ENCODE results near the gene TCEAL3.
"Not testable (repeated sequence)": the region's sequence is repeated elsewhere in the genome, so short reads cannot be mapped to it uniquely, and the experiment has no call there.

TCEAL3 gene

DNA sequence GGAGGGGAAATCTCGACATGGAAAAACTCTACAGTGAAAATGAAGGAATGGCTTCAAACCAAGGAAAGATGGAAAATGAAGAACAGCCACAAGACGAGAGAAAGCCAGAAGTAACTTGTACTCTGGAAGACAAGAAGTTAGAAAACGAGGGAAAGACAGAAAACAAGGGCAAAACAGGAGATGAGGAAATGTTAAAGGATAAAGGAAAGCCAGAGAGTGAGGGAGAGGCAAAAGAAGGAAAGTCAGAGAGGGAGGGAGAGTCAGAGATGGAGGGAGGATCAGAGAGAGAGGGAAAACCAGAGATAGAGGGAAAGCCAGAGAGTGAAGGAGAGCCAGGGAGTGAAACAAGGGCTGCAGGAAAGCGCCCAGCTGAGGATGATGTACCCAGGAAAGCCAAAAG, 21.1 kb upstream of the TCEAL3 start:
- no peak overlapping the region for H3K9ac ChIP-seq (ENCODE audit: low read length)
- H3K4me1 ChIP-seq (ENCODE audit: control insufficient read depth, low read depth, low read length) = peaks cover 8% of the 10 kb centered on the region
- no peak overlapping the region for H3K27ac ChIP-seq (ENCODE audit: low read length)
- no peaks in the 10 kb centered on the region for H3K27me3 ChIP-seq (ENCODE audit: control insufficient read depth, insufficient read depth, low read length)
- H3K4me3 ChIP-seq (ENCODE audit: low read length) = peak overlapping the region; percentile 93
- H3K9me3 ChIP-seq (ENCODE audit: control insufficient read depth, low read depth, low read length) = no peaks in the 10 kb centered on the region
- H3K36me3 ChIP-seq (ENCODE audit: control insufficient read depth, low read depth, low read length) = peaks cover 13% of the 10 kb centered on the region

DNA sequence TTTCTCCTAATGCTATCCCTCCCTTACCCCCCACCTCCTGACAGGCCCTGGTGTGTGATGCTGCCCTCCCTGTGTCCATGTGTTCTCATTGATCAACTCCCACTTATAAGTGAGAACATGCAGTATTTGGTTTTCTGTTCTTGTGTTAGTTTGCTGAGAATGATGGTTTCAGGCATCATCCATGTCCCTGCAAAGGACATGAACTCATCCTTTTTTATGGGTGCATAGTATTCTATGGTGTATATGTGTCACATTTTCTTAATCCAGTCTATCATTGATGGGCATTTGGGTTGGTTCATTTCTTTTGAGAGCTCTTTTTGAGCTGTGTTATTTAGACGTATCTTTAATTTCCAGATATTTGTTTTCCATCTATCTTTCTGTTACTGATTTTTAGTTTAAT, 15.5 kb upstream of the TCEAL3 start:
- not testable (repeated sequence) for H3K9ac ChIP-seq (ENCODE audit: low read length); H3K4me3 ChIP-seq (ENCODE audit: low read length); H3K27me3 ChIP-seq (ENCODE audit: control insufficient read depth, insufficient read depth, low read length); H3K9me3 ChIP-seq (ENCODE audit: control insufficient read depth, low read depth, low read length); H3K27ac ChIP-seq (ENCODE audit: low read length); H3K4me1 ChIP-seq (ENCODE audit: control insufficient read depth, low read depth, low read length); H3K36me3 ChIP-seq (ENCODE audit: control insufficient read depth, low read depth, low read length)

DNA sequence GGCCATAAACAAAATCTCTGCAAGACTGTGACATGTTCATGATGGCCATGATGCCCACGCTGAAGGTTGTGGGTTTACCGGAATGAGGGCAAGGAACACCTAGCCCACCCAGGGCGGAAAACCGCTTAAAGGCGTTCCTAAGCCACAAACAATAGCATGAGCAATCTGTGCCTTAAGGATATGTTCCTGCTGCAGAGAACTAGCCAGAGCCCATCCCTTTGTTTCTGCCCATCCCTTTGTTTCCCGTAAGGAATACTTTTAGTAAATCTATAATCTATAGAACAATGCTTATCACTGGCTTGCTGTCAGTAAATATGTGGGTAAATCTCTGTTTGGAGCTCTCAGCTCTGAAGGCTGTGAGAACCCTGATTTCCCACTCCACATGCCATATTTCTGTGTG, 12.6 kb upstream of the TCEAL3 start:
- not testable (repeated sequence) for H3K4me1 ChIP-seq (ENCODE audit: control insufficient read depth, low read depth, low read length); H3K9ac ChIP-seq (ENCODE audit: low read length); H3K27me3 ChIP-seq (ENCODE audit: control insufficient read depth, insufficient read depth, low read length); H3K4me3 ChIP-seq (ENCODE audit: low read length); H3K27ac ChIP-seq (ENCODE audit: low read length); H3K9me3 ChIP-seq (ENCODE audit: control insufficient read depth, low read depth, low read length); H3K36me3 ChIP-seq (ENCODE audit: control insufficient read depth, low read depth, low read length)

DNA sequence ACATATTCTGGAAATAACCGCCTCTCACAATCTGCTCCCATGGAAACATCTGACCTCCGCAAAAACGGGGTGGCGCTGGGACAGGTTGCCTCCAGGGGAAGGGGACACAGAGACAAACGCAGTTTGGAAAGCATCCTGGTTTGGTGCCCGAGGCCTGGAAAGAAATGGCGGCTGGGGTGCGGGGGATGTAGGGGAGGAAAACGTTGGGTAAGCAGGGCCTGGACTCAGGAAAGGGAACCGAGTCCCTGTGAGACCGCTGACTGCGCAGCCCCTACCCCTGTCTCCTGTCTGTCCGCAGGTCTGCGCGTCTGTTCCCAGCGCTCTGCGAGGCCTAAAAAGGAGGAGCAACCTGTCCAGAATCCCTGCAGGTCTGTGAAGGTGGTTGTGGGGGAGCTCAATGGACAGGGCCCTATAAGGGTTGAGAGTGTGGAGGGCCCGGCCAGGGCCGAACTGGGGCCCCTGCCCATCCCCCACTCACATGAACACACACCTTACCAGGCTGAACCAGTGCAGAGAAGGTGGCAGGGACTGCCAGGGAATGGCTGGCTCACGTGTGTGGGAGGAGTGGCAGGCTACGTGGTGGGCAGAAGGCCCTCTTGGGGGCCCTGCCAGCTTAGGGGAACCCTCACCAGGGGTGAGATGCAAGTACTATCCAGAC, 672 bp downstream of the TCEAL3 start:
- no peak overlapping the region for H3K27ac ChIP-seq (ENCODE audit: low read length)
- peak overlapping the region; percentile 72 for H3K9ac ChIP-seq (ENCODE audit: low read length)
- no peaks in the 10 kb centered on the region for H3K36me3 ChIP-seq (ENCODE audit: control insufficient read depth, low read depth, low read length)
- H3K27me3 ChIP-seq (ENCODE audit: control insufficient read depth, insufficient read depth, low read length) = peaks cover 9% of the 10 kb centered on the region
- H3K9me3 ChIP-seq (ENCODE audit: control insufficient read depth, low read depth, low read length) = no peaks in the 10 kb centered on the region
- peaks cover 4% of the 10 kb centered on the region for H3K4me1 ChIP-seq (ENCODE audit: control insufficient read depth, low read depth, low read length)
- H3K4me3 ChIP-seq (ENCODE audit: low read length) = peak overlapping the region; percentile 78

DNA sequence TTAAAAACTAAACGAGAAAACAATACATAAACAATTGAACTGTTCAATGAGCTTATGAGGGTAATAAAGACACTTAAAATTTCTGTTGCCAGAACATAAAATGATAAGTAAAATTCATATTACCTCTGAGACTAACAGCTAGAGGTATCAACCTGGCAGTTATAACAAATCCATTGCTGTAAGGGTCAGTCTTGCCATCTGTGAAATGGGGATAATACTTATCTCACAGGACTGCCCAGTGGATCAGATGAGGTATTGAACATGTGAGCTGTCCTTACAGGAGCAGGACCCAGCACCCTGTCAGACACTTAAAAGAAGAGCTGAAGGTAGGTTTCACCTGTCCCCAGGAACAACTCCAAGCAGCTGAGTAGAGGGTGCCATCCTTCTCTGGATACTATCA, 2.5 kb downstream of the TCEAL3 start:
- Histone ChIP-seq H3K9me3 (ENCODE audit: control insufficient read depth, low read depth, low read length) (no peaks in the 10 kb centered on the region), H3K9ac (ENCODE audit: low read length) (no peak overlapping the region), H3K4me3 (ENCODE audit: low read length) (no peak overlapping the region), H3K36me3 (ENCODE audit: control insufficient read depth, low read depth, low read length) (no peaks in the 10 kb centered on the region), H3K27ac (ENCODE audit: low read length) (no peak overlapping the region), H3K4me1 (ENCODE audit: control insufficient read depth, low read depth, low read length) (peaks cover 4% of the 10 kb centered on the region), H3K27me3 (ENCODE audit: control insufficient read depth, insufficient read depth, low read length) (peaks cover 9% of the 10 kb centered on the region)

DNA sequence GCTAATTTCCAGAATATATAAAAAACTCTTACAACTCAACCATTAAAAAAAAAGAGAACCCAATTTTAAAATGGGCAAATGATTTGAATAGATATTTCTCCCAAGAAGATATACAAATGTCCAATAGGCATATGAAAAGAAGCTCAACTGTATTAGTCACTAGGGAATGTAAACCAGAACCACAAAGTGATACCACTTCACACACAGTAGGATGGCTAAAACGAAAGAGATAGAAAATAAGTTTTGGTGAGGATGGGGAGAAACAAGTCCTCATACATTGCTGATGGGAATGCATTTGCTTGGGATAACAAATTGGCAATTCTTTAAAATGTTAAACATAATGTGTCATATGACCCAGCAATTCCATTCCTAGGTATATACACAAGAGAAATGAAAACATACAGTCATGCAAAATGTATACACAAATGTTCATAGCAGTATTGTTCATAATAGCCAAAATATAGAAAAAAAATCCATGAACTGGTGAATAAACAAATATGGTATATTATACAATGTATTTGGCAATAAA, 5.7 kb downstream of the TCEAL3 start:
- H3K4me3 ChIP-seq (ENCODE audit: low read length) = no peak overlapping the region

DNA sequence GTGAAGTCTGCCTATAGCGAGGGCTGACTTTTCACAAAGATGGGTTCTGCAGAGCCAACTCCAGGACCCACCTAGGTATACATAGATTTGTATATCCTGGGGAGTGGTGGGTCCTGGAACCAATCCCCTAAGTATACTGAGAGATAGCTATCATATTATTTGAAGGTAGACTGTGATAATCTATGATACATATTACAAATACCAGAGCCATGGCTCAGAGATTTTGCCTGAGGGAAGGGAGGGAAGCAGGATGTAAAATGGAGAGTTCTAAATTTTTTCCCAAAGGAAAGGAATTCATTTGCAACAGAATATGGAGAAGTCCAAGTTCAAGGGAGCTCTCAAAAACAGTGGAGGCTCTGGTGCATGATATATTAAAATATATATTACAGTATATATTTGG, 7.2 kb downstream of the TCEAL3 start:
- Histone ChIP-seq H3K36me3 (ENCODE audit: control insufficient read depth, low read depth, low read length) (no peaks in the 10 kb centered on the region), H3K9ac (ENCODE audit: low read length) (no peak overlapping the region), H3K4me1 (ENCODE audit: control insufficient read depth, low read depth, low read length) (peaks cover 14% of the 10 kb centered on the region), H3K9me3 (ENCODE audit: control insufficient read depth, low read depth, low read length) (no peaks in the 10 kb centered on the region), H3K27ac (ENCODE audit: low read length) (no peak overlapping the region), H3K27me3 (ENCODE audit: control insufficient read depth, insufficient read depth, low read length) (no peaks in the 10 kb centered on the region), H3K4me3 (ENCODE audit: low read length) (no peak overlapping the region)

More for the DNA sequence above, 5.7 kb downstream of the TCEAL3 start:
- H3K36me3 ChIP-seq (ENCODE audit: control insufficient read depth, low read depth, low read length) = no peaks in the 10 kb centered on the region
- H3K27ac ChIP-seq (ENCODE audit: low read length) = no peak overlapping the region
- H3K27me3 ChIP-seq (ENCODE audit: control insufficient read depth, insufficient read depth, low read length) = no peaks in the 10 kb centered on the region
- no peak overlapping the region for H3K9ac ChIP-seq (ENCODE audit: low read length)
- peaks cover 18% of the 10 kb centered on the region for H3K4me1 ChIP-seq (ENCODE audit: control insufficient read depth, low read depth, low read length)
- no peaks in the 10 kb centered on the region for H3K9me3 ChIP-seq (ENCODE audit: control insufficient read depth, low read depth, low read length)

DNA sequence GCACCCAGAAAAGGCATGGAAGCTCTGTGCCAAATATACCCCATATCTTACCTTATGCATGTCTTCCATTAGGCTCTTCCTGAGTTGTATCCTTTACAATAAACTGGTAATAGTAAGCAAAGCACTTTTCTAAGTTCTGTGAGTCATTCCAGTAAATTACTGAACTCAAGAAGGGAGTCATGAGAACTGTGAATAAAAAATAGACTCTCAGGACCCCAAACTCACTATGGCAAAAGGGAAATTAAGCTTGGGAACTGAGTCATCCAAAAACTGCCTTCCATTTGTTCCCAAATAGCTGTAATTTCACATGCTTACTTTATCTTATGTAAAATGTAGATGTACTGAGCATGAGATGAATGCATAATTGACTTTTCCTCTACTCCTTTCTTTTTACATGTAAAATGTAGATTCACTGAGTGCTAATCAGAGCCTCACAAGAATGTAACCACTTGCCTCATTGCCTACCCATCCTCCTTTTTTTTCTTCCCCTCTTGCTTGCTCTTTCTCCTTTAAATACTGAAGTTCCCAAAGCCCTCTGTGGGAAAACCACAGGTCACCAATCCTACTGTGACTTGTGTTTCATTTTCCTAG, 8.1 kb downstream of the TCEAL3 start:
- H3K4me1 ChIP-seq (ENCODE audit: control insufficient read depth, low read depth, low read length) = peaks cover 14% of the 10 kb centered on the region
- H3K27me3 ChIP-seq (ENCODE audit: control insufficient read depth, insufficient read depth, low read length) = no peaks in the 10 kb centered on the region
- H3K4me3 ChIP-seq (ENCODE audit: low read length) = no peak overlapping the region
- no peak overlapping the region for H3K9ac ChIP-seq (ENCODE audit: low read length)
- no peak overlapping the region for H3K27ac ChIP-seq (ENCODE audit: low read length)
- no peaks in the 10 kb centered on the region for H3K9me3 ChIP-seq (ENCODE audit: control insufficient read depth, low read depth, low read length)
- H3K36me3 ChIP-seq (ENCODE audit: control insufficient read depth, low read depth, low read length) = no peaks in the 10 kb centered on the region

DNA sequence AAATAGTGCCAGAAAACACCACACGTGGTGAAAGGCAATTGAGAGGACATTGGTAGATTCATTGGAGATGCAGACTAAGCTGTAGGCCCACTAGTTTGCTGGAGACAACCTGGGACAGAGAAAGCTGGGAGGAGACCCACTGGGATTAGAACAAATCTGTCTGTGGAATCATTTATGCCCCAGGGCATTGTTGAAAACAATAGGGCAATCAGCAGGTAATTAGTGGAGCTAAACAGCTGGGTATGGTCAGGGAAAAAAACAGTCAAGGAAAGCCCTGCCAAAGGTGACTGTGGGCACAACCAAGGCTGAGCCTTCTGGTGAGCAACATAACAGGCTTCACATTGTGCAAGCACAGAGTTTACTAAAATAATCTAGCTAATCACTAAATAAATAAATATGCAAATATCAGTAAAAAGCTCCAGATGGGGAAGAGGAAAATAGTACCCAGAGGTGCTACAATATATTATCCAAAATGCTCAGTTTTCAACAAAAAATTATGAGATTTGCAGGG, 9.0 kb downstream of the TCEAL3 start:
- H3K27me3 ChIP-seq (ENCODE audit: control insufficient read depth, insufficient read depth, low read length) = no peaks in the 10 kb centered on the region
- H3K4me1 ChIP-seq (ENCODE audit: control insufficient read depth, low read depth, low read length) = peaks cover 14% of the 10 kb centered on the region
- H3K9me3 ChIP-seq (ENCODE audit: control insufficient read depth, low read depth, low read length) = no peaks in the 10 kb centered on the region
- H3K27ac ChIP-seq (ENCODE audit: low read length) = no peak overlapping the region
- H3K36me3 ChIP-seq (ENCODE audit: control insufficient read depth, low read depth, low read length) = no peaks in the 10 kb centered on the region
- H3K4me3 ChIP-seq (ENCODE audit: low read length) = no peak overlapping the region
- H3K9ac ChIP-seq (ENCODE audit: low read length) = no peak overlapping the region

DNA sequence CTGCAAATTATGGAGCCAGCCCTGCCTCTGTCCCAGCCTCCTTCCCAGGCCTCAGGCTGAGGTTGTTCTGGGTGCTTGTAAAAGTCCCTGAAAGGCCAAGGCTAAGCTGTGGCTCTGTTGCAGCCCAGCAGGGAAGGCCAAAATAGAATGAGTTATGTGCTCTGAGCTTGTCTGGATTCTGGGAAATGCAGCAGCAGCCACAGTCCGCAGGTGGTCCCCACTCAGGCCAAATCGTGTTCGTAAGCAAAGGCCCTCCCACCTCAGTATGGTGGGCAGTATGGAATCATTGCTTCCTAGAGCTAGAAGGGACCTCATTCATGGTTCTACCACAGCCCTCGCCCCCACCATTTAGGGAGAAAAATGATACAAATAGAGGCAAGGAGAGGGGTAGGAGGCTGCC, 16.3 kb downstream of the TCEAL3 start:
- no peaks in the 10 kb centered on the region for H3K9me3 ChIP-seq (ENCODE audit: control insufficient read depth, low read depth, low read length)
- peaks cover 5% of the 10 kb centered on the region for H3K4me1 ChIP-seq (ENCODE audit: control insufficient read depth, low read depth, low read length)
- no peak overlapping the region for H3K4me3 ChIP-seq (ENCODE audit: low read length)
- no peaks in the 10 kb centered on the region for H3K27me3 ChIP-seq (ENCODE audit: control insufficient read depth, insufficient read depth, low read length)
- no peak overlapping the region for H3K27ac ChIP-seq (ENCODE audit: low read length)
- no peak overlapping the region for H3K9ac ChIP-seq (ENCODE audit: low read length)
- no peaks in the 10 kb centered on the region for H3K36me3 ChIP-seq (ENCODE audit: control insufficient read depth, low read depth, low read length)

DNA sequence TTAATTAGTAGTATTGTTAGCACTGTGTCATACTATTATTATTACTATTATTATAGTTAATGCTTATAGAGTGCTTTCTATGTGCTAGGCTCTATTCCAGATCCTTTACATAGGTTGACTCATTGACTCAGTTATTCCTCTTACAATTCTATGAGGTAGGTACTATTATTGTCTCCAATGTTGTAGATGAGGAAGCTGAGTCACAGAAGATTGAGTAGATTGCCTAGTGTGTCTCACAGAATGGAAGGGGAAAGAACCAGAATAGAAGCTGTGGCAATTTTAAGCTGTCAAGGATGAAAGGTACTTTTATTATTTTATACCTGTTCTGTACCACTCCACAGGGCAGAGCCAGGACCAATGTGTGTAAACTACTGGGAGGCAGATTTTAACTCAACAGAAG, 19.1 kb downstream of the TCEAL3 start:
- peaks cover 5% of the 10 kb centered on the region for H3K4me1 ChIP-seq (ENCODE audit: control insufficient read depth, low read depth, low read length)
- no peak overlapping the region for H3K27ac ChIP-seq (ENCODE audit: low read length)
- no peak overlapping the region for H3K9ac ChIP-seq (ENCODE audit: low read length)
- no peaks in the 10 kb centered on the region for H3K27me3 ChIP-seq (ENCODE audit: control insufficient read depth, insufficient read depth, low read length)
- no peak overlapping the region for H3K4me3 ChIP-seq (ENCODE audit: low read length)
- no peaks in the 10 kb centered on the region for H3K9me3 ChIP-seq (ENCODE audit: control insufficient read depth, low read depth, low read length)
- no peaks in the 10 kb centered on the region for H3K36me3 ChIP-seq (ENCODE audit: control insufficient read depth, low read depth, low read length)

All from iPS-18a (cell line).